Measurements from ENCODE around the gene RASL10A.

- TF ChIP-seq TCF3 (CRISPR knock-in tag; IDR thresholded peaks at IDR 0.05) (no peak), STAG1 (CRISPR knock-in tag; IDR thresholded peaks at IDR 0.05; ENCODE audit: borderline replicate concordance) (no peak), ZBTB1 (CRISPR knock-in tag; IDR thresholded peaks at IDR 0.05; ENCODE audit: borderline replicate concordance, low read depth) (no peak), POLR2A (conservative IDR thresholded peaks at IDR 0.05) (no peak), ZNF274 (IDR thresholded peaks at IDR 0.05; ENCODE audit: borderline replicate concordance, low read depth, low read length) (no peak), ATF3 (IDR thresholded peaks at IDR 0.05) (no peak), ATF3 (CRISPR knock-in tag; conservative IDR thresholded peaks at IDR 0.05) (no peak), CTCF (IDR thresholded peaks at IDR 0.05 in 2 of 3, conservative IDR thresholded peaks at IDR 0.05 in 1 of 3; ENCODE audit: insufficient read depth in 2 of 3, low read depth in 1 of 3, low read length in 3 of 3) (no peak), MYC (IDR thresholded peaks at IDR 0.05; ENCODE audit: low read depth, low read length) (no peak), MYC (CRISPR knock-in tag; IDR thresholded peaks at IDR 0.05; ENCODE audit: borderline replicate concordance, low read depth) (no peak)
Measured at GRCh38 chr22:29317827-29318454, 2.4 kb upstream of the RASL10A start.

All from K562 (cell line).